Keratinocyte (primary cell): Measurements from ENCODE around the gene TRAF3. TPM values are rescaled to one million over a fixed set of nuclear protein-coding genes. Genes with fewer than 3 reads are reported as not detected.

ENCODE experiments used
- DNase-seq: peaks from one replicate; pipeline ENCODE4 v3.0.0-alpha.2; 2011; ENCODE audit warnings: low read depth, missing footprints, low spot score
- FAIRE-seq: peaks from 2 replicates; lab custom pipeline; 2011; peaks lifted over from hg19 to GRCh38; lab: Jason Lieb, UNC
- H2AFZ ChIP-seq: 2 replicates; pipeline ENCODE4 v1.6.0; 2012; ENCODE audit warnings: low read length, control low read depth, inconsistent platforms; ENCODE audit not compliant: control insufficient read depth
- H3K27ac ChIP-seq: 2 replicates; pipeline ENCODE4 v1.5.1; 2011; ENCODE audit warnings: low read length; ENCODE audit not compliant: control insufficient read depth, insufficient read depth
- H3K27me3 ChIP-seq: 3 replicates; pipeline ENCODE4 v1.6.0; 2011; ENCODE audit warnings: low read length; ENCODE audit not compliant: control insufficient read depth, insufficient read depth; ENCODE audit errors: extremely low read depth
- H3K36me3 ChIP-seq, 2 experiments: 2 replicates in 1 of 2; 3 replicates in 1 of 2; pipeline ENCODE4 v1.5.1; 2011; ENCODE audit warnings: low read length in 2 of 2, mild to moderate bottlenecking in 1 of 2; ENCODE audit not compliant: control insufficient read depth in 2 of 2, insufficient read depth in 2 of 2; ENCODE audit errors: extremely low read depth in 1 of 2
- H3K4me1 ChIP-seq: 3 replicates; pipeline ENCODE4 v1.5.1; 2011; ENCODE audit warnings: low read length; ENCODE audit not compliant: control insufficient read depth, insufficient read depth; ENCODE audit errors: extremely low read depth
- H3K4me2 ChIP-seq: 3 replicates; pipeline ENCODE4 v1.6.0; 2011; ENCODE audit warnings: low read depth, low read length; ENCODE audit not compliant: control insufficient read depth, insufficient read depth; ENCODE audit errors: extremely low read depth
- H3K4me3 ChIP-seq, 3 experiments: fragments of 200-600 bp in 1 of 3; sonication (generic) in 1 of 3; 2 replicates in 2 of 3; 3 replicates in 1 of 3; pipeline ENCODE4 v1.5.1; 2011 to 2016; ENCODE audit warnings: low read length in 3 of 3, mild to moderate bottlenecking in 3 of 3, control low read depth in 2 of 3, inconsistent platforms in 1 of 3, low read depth in 1 of 3, mixed read lengths in 1 of 3, mixed run types in 1 of 3, moderate library complexity in 1 of 3; ENCODE audit not compliant: control insufficient read depth in 2 of 3, insufficient read depth in 2 of 3; ENCODE audit errors: extremely low read depth in 1 of 3
- H3K79me2 ChIP-seq: 2 replicates; pipeline ENCODE4 v1.6.0; 2012; ENCODE audit warnings: low read length; ENCODE audit not compliant: control insufficient read depth, insufficient read depth
- H3K9ac ChIP-seq: 3 replicates; pipeline ENCODE4 v1.6.0; 2011; ENCODE audit warnings: low read length; ENCODE audit not compliant: control insufficient read depth, insufficient read depth; ENCODE audit errors: extremely low read depth
- H3K9me1 ChIP-seq: 3 replicates; pipeline ENCODE4 v1.6.0; 2011; ENCODE audit warnings: low read length; ENCODE audit not compliant: control insufficient read depth, insufficient read depth; ENCODE audit errors: extremely low read depth
- H3K9me3 ChIP-seq: 2 replicates; pipeline ENCODE4 v1.5.1; 2012; ENCODE audit warnings: low read depth, low read length; ENCODE audit not compliant: control insufficient read depth
- H4K20me1 ChIP-seq: 3 replicates; pipeline ENCODE4 v1.6.0; 2011; ENCODE audit warnings: low read length; ENCODE audit not compliant: control insufficient read depth, insufficient read depth; ENCODE audit errors: extremely low read depth
- CTCF ChIP-seq, 3 experiments: IDR thresholded peaks in 1 of 3; conservative IDR thresholded peaks in 1 of 3; optimal IDR thresholded peaks in 1 of 3; 2 replicates in 2 of 3; 3 replicates in 1 of 3; pipeline versions ENCODE3 to v1.5.1; 2011; ENCODE audit warnings: low read length in 3 of 3, mild to moderate bottlenecking in 3 of 3, moderate library complexity in 2 of 3, control low read depth in 1 of 3, inconsistent platforms in 1 of 3; ENCODE audit not compliant: insufficient read depth in 2 of 3; ENCODE audit errors: extremely low read depth in 1 of 3
- EZH2 ChIP-seq: IDR thresholded peaks from one replicate; pipeline ENCODE4 v1.6.1; 2012; ENCODE audit warnings: inconsistent platforms, mild to moderate bottlenecking, low read length, moderate library complexity
- dilution Hi-C: fragments of 300-500 bp; cut with MboI; formaldehyde crosslinking; loops from one replicate; pipeline ENCODE4 v1.7.0; 2020; ENCODE audit warnings: low sequenced_read_pairs; ENCODE audit not compliant: extremely low pct_ligation_motif_present
- polyA plus RNA-seq, 5 experiments: library from polyadenylated mRNA; depleted of rRNA in 3 of 5; stranded (reverse) in 3 of 5; stranded (forward) in 1 of 5; unstranded in 1 of 5; fragments of >200 nt; gene quantifications; 1 replicate in 1 of 5; 2 replicates in 3 of 5; 3 replicates in 1 of 5; pipeline versions ENCODE4 v1.2.1 to v1.2.3, GENCODE V29; 2011 to 2012; ENCODE audit warnings: missing spikeins in 2 of 5, low read depth in 1 of 5, low replicate concordance in 1 of 5

TRAF3 gene
- polyA plus RNA-seq, 1 donor (not counting 4 experiments of a cell fraction or from before 2014, with no cell fraction given), result 12.5 TPM

GRCh38 chr14:102930753-102931579, 153.7 kb downstream of the TRAF3 start:
- DNase-seq (no peak), FAIRE-seq (no peak)
- H3K36me3 ChIP-seq, result peaks cover 4 to 6% of the 10 kb centered on the region in 2 experiments
- no peak overlapping the region for H3K4me3 ChIP-seq
- no peak overlapping the region for H3K27ac ChIP-seq
- peaks cover 3% of the 10 kb centered on the region for H4K20me1 ChIP-seq
- H3K4me2 ChIP-seq, result no peak overlapping the region
- no peaks in the 10 kb centered on the region for H3K9me3 ChIP-seq
- H3K4me1 ChIP-seq, result peaks cover 19% of the 10 kb centered on the region
- H2AFZ ChIP-seq, result no peak overlapping the region
- peaks cover 20% of the 10 kb centered on the region for H3K27me3 ChIP-seq
- dilution Hi-C loops, result no loop called here
- no peak for TF ChIP-seq CTCF (optimal IDR thresholded peaks at IDR 0.05 in 1 of 3, IDR thresholded peaks at IDR 0.05 in 1 of 3, conservative IDR thresholded peaks at IDR 0.05 in 1 of 3; ENCODE audit: extremely low read depth in 1 of 3, insufficient read depth in 2 of 3, low read length in 3 of 3)
- no peak for TF ChIP-seq EZH2
- H3K9me1 ChIP-seq, result no peaks in the 10 kb centered on the region
- no peak overlapping the region for H3K9ac ChIP-seq
- H3K79me2 ChIP-seq, result no peaks in the 10 kb centered on the region

GRCh38 chr14:102931580-102932285, 154.5 kb downstream of the TRAF3 start:
- no peak for DNase-seq
- Histone ChIP-seq H3K9me1 (no peaks in the 10 kb centered on the region), H3K9me3 (no peaks in the 10 kb centered on the region), H3K9ac (no peak overlapping the region), H3K4me1 (peaks cover 19% of the 10 kb centered on the region), H3K27me3 (peaks cover 20% of the 10 kb centered on the region), H2AFZ (no peak overlapping the region), H3K79me2 (no peaks in the 10 kb centered on the region), H3K4me2 (no peak overlapping the region), H4K20me1 (peaks cover 3% of the 10 kb centered on the region), H3K4me3 (no peak overlapping the region), H3K27ac (no peak overlapping the region), H3K36me3 (peaks cover 4 to 9% of the 10 kb centered on the region in 2 experiments)
- dilution Hi-C loops, result no loop called here
- FAIRE-seq, result no peak
- TF ChIP-seq CTCF (optimal IDR thresholded peaks at IDR 0.05 in 1 of 3, IDR thresholded peaks at IDR 0.05 in 1 of 3, conservative IDR thresholded peaks at IDR 0.05 in 1 of 3; ENCODE audit: extremely low read depth in 1 of 3, insufficient read depth in 2 of 3, low read length in 3 of 3) (no peak), EZH2 (no peak)
